GM19372 (cell line): Measurements from ENCODE around the gene OSBPL9.

ENCODE experiments used
- ATAC-seq: cut with Tn5 transposase; IDR thresholded peaks from one replicate; pipeline ENCODE4 v1.9.1; 2021; ENCODE audit warnings: mild to moderate bottlenecking, low read depth, moderate library complexity; ENCODE audit not compliant: unreplicated experiment

OSBPL9 gene

DNA sequence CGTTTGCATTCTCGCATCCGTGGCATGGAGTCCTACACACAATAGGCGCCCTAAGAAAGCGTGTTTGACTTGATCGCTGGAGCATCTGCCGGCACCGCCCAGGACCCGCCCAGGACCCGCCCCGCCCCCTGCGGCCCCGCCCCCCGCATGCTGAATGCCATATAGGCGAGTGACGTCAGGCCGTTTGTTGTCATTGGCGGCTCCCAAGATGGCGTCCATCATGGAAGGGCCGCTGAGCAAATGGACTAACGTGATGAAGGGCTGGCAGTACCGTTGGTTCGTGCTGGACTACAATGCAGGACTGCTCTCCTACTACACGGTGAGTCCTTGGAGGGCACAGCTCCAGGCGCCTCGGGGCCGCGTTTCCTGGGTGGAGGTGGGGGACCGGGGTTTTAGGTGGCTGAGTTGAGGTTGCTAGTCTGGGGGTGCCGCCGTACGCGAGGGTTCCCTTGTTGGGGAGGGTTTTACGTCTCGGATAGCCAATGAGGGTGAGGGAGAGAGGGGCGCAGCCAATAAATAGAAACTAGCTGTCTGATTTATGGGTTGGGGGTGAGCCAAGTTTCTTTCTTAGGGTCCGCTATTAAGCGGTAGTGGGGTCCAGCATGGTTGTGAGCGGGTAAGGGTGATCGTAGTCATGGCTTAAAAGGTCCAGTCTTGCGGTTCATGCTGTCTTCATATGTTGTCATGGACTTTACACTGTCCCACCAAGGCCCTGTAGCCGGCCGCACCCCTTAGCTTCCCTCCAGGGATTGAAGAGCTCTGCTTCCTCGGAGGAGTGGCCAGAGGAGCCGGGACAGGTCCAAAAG, at the start of gene OSBPL9:
OSBPL9 (plus strand) TSS at position 190 of the 806 bp plus-strand sequence; CDS start at position 209, 19 bp downstream.
- ATAC-seq = peak; percentile 85

DNA sequence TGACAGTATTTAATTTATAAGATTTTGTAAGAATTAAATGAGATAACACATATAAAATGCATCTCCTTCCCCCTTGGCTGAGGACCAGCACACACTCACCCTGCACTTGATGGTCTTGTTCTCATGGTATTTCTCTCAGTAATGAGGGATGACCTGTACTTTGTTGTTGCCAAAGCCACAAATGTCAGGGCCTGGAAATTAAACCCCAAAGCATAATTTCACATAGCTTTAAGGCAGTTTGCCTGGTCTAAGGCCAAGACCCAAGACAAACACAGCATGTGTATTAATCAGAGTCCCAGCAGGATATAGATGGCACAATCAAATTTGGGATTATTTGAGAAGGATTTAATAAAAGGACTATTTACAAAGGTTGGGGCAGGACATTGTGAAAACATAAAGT, 49.2 kb upstream of the OSBPL9 start:
- ATAC-seq = no peak

- ATAC-seq = no peak
These were observed 48.5 kb upstream of the OSBPL9 start for GRCh38 chr1:51568231-51568935.

DNA sequence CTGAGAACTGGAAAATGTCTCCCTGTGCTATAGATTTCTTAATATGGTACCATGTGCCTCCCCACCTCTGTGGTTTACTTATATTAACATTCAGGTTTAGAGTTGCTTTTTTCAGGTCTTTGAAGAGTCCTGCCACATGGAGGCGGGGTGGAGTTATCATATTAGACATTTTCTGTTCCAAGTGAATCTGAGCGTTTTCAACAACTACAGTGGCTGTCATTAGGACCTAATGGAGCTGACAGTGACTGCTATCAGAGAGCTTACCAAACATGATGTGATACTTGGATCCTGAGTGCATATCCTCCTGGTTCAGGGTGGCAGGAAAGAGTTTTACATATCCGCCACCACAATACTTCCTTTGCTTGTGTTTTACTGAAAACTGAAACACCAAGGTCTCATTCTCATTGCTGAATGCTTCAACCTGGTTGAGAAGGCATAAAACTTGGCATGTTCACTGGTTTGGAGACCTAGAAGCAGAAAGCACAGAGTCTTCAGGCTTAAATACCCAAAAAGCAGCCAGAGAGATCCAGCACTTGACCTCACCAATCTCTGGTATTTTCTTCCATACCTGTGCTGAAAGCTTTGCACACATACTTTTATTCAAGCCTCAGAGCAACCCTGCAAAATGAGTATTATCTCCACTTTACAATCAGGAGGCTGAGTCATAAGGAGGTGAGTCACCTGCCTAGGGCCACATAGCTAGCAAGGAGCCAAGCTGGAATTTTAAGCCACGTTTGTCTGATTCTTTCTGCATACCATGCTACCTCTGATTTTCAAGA, 47.4 kb upstream of the OSBPL9 start:
- peak; percentile 81 for ATAC-seq

DNA sequence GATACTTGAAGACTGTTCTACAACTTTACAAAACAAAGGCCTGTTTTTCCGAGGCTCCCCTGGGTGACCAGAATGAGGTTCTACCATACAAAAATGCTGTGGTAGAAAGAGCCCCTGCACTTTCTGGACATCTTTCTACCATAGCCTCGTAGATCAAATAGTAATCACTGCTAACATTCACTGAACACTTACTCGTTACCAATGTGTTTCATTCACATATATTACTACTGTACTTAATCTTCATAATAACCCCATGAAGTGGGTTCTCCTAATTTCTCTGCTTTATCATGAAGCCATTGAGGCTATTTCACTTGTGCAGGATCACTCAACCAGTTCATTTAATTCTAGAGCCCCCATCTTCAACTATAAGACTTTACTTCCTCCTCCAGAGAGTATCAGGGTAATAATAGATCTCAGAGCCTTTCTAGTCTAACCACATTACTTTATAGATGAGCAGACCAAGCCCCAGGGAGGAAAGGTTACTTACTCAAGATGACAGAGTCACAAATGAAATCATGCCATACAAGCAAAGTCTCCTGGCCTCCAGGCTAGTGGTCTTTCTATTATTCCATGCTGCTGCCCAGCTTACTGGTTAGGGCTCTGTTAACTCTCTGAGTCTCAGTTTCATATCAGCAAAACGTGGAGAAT, 46.7 kb upstream of the OSBPL9 start:
- ATAC-seq = no peak

DNA sequence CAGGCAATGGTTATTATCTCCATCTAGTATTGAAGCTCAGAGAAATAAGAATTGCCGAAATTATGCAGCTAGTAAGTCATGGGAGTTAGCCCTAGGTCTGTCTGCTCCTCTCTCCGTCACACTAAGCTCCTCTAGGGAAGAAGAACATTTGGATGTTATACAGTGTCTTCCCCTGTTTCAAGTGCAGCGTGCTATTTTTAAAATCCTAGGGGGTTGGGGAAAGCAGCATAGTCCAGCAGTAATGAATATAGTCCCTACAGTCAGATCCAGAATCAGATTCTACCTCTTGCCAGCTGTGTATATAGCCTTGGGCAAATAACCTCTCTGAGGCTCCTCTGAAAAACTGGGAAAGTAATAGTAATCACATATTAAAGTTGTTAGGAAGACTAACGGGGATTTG, 44.5 kb upstream of the OSBPL9 start:
- no peak for ATAC-seq

DNA sequence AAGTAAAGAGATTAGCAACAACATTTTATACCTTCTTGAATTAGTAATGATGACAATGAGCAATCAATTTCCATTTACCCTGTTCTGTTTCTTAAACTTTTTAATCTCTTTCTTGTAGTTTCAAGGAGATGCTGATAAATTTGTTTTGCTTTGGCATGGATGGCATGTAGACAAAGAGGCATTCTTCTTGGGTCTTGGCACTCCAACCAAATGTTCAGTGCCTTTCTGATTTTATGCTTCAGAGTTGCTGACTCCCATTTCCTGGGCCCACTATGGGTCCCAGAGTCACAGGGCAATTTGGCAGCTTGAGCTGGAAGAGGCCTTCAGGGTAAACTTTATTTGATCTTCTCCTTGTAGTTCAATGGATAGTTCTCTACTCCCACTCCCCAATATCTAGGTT, 42.1 kb upstream of the OSBPL9 start:
- ATAC-seq = no peak

GRCh38 chr1:51575406-51576084, 41.3 kb upstream of the OSBPL9 start:
- no peak for ATAC-seq

DNA sequence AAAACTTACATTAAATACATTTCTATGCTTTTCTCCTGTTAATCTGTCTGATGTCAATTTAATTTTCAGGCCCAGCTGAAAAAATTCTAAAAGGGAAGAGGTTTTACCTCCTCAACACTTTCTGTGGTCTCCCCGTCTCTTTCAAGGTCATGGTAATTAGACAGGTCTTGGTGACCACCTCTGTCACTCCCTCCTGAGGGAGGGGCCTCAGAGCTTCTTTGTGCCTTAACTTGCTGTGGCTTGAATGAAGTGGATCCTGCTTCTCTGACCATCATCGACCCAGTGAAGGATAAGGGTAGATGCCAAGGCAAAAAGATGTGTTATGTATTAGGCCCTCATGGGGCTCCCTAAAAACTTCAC, 40.8 kb upstream of the OSBPL9 start:
- no peak for ATAC-seq

DNA sequence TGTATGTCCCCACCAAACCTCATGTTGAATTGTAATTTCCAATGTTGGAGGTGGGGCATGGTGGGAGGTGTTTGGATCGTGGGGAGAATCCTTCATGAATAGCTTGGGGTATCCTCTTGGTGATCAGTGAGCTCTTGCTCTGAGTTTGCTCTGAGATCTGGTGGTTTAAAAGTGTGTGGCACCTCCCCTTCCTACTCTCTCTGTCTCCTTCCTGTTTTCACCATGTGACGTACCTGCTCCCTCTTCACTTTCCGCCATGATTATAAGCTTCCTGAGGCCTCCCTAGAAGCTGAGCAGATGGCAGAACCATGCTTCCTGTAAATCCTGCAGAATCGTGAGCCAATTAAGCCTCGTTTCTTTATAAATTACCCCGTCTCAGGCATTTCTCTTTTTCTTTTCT, 40.0 kb upstream of the OSBPL9 start:
- no peak for ATAC-seq

DNA sequence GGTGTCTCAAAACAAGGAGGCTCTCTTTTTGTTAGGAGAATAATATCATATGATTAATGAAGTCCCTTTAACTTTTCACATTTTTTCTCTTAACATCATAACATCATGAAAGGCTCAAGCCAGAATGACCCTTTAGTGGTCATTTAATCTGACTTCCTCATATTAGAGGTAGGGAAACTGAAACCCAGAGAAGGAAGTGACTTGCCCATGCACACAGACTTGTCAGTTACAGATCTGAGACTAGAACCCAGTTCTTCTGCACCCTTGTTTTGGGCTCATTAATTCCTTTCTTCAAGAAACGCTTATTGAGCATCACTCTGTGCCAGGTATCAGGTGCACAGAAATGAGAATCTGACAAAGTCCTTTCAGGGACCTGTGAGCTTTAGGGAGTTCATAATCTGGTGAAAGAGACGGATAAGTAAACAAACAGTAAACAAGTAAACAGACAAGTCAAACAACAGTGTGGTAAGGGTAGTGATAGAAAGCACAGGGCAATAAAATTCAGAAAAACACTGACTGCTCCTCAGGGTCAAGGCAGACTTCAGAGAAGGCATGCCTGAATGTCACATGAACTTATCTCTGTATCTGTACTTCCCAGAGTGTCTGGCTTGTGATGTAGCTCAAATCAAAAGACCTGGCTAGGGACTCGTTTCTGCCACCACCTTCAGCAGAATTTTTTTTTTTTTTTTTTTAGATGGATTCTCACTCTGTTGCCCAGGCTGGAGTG, 38.3 kb upstream of the OSBPL9 start:
- no peak for ATAC-seq

DNA sequence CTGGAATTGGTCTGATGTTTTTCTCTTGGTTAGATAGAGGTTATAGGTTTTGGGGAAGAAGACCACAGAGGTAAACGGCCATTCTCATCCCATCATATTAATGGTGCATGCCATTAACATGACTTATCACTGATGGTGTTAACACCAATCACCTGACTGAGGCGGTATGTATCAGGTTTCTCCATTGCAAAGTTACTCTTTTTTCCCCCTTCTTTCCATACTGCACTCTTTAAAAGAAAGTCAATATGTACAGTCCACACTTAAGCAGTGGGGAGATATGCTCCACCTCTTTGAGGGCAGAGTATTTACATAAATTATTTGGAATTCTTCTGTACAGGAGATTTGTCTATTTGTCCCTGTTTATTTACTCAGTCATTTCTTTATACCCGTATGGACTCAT, 35.7 kb upstream of the OSBPL9 start:
- ATAC-seq = no peak

- no peak for ATAC-seq
These were observed 33.4 kb upstream of the OSBPL9 start for GRCh38 chr1:51583532-51583931.

DNA sequence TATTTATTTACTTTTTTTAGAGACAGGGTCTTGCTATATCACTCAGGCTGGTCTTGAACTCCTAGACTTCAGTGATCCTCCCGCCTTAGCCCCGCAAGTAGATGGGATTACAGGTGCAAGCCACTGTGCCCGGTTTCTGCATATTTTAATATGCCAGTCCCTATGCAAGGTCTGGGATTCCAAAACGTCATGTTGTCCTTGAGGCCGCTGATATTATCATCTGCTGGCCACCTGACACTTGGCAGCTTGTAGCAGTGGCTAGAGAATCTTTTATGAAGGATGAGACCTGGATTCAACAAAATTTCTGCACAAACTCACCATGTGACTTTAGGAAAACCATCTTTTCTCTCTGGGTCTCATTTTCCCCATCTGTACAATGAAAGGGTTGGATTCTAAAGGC, 32.9 kb upstream of the OSBPL9 start:
- no peak for ATAC-seq

GRCh38 chr1:51592711-51593110, 24.2 kb upstream of the OSBPL9 start:
- no peak for ATAC-seq

- ATAC-seq = no peak
These were observed 22.2 kb upstream of the OSBPL9 start for GRCh38 chr1:51594716-51595115.

DNA sequence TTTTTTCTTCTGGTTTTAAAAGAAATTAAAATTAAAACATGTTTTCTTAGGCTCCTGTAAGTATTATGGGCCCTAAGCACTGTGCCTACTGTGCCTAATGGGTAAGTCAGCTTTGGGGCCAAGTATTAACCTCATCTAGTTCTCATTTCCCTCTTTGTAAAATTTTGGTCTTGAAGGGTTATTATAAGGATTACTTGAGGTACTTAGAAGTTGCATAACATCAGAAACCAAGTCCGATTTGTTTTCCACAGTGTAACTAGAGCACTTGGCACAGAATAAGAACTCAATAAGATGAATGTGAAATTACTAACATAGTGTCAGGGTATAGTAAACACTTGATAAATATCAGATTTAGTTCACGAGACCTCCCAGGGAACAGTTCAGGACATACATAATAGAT, 16.4 kb upstream of the OSBPL9 start:
- ATAC-seq = no peak

DNA sequence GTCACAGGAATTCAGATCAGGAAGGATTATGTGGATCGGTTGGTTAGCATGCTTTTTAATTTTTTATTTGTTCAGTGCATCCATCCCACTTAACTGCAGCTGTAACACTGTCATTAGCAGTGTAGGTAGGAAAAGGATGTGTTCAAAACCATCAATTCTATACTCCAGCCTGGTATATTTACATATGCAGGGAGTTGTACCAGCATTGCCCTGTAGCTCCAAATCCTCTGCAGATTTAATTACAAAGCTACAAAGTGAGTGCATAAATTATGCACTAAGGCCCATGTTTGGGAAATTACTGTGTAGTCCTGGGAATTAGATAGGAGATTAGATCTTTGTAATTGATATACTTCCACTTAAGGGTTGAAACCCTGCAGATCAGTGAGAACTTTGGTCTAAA, 15.9 kb upstream of the OSBPL9 start:
- no peak for ATAC-seq

GRCh38 chr1:51605961-51606723, 10.8 kb upstream of the OSBPL9 start:
- ATAC-seq = no peak
